H1 (cell line): ENCODE results near the gene PRR33. TPM values are rescaled to one million over a fixed set of nuclear protein-coding genes. Genes with fewer than 3 reads are reported as not detected.
"Not testable (repeated sequence)": the region's sequence is repeated elsewhere in the genome, so short reads cannot be mapped to it uniquely, and the experiment has no call there.

Source experiments
- CTCF ChIA-PET: fragments of 300-600 bp; sonication (Branson Sonifier 250); formaldehyde crosslinking; loops from one replicate; lab custom pipeline; 2021; ENCODE audit not compliant: partially characterized antibody; lab: Charles Lee
- POLR2A ChIA-PET: fragments of 300-600 bp; sonication (Branson Sonifier 250); formaldehyde crosslinking; loops from one replicate; lab custom pipeline; 2021; ENCODE audit warnings: inconsistent platforms; ENCODE audit not compliant: partially characterized antibody; lab: Charles Lee
- DNase-seq, 2 experiments: peaks; one replicate each; pipeline versions ENCODE4 v3.0.0 to v3.0.0-alpha.2; 2010 to 2022; ENCODE audit warnings: low spot score in 2 of 2, low read depth in 1 of 2, mixed read lengths in 1 of 2
- FAIRE-seq: peaks from 2 replicates; lab custom pipeline; 2011; peaks lifted over from hg19 to GRCh38; lab: Jason Lieb, UNC
- H2AFZ ChIP-seq: 2 replicates; pipeline ENCODE4 v1.8.1; 2012; ENCODE audit warnings: low read length, inconsistent platforms
- H2AK5ac ChIP-seq: 2 replicates; pipeline ENCODE4 v1.6.1; 2013; ENCODE audit warnings: low read depth, low read length
- H2BK120ac ChIP-seq: replicated peaks from 2 replicates; pipeline ENCODE3; 2013; ENCODE audit warnings: low read depth, low read length, inconsistent platforms
- H2BK12ac ChIP-seq: 2 replicates; pipeline ENCODE4 v1.6.1; 2013; ENCODE audit warnings: low read depth, low read length
- H2BK15ac ChIP-seq: 2 replicates; pipeline ENCODE4 v1.6.1; 2013; ENCODE audit warnings: low read length
- H2BK20ac ChIP-seq: 2 replicates; pipeline ENCODE4 v1.6.1; 2013; ENCODE audit warnings: low read length
- H2BK5ac ChIP-seq: 2 replicates; pipeline ENCODE4 v1.6.1; 2013; ENCODE audit warnings: low read depth, low read length
- H3K14ac ChIP-seq: 2 replicates; pipeline ENCODE4 v1.6.1; 2013; ENCODE audit warnings: inconsistent platforms; ENCODE audit not compliant: insufficient read length
- H3K18ac ChIP-seq: 2 replicates; pipeline ENCODE4 v1.6.1; 2013; ENCODE audit warnings: low read length; ENCODE audit errors: extremely low read depth
- H3K23ac ChIP-seq: 2 replicates; pipeline ENCODE4 v1.6.1; 2013; ENCODE audit warnings: inconsistent platforms; ENCODE audit not compliant: insufficient read length
- H3K23me2 ChIP-seq: 2 replicates; pipeline ENCODE4 v1.6.1; 2013; ENCODE audit warnings: low read depth, low read length
- H3K27ac ChIP-seq: 2 replicates; pipeline ENCODE4 v1.6.1; 2011; ENCODE audit warnings: low read depth, low read length, inconsistent platforms
- H3K27me3 ChIP-seq, 4 experiments: replicated peaks in 1 of 4; 1 replicate in 1 of 4; 2 replicates in 3 of 4; pipeline versions ENCODE4 v1.6.1 to v1.8.1; 2011 to 2013; ENCODE audit warnings: low read length in 3 of 4, mild to moderate bottlenecking in 3 of 4, inconsistent platforms in 2 of 4, mixed read lengths in 2 of 4, moderate library complexity in 1 of 4; ENCODE audit not compliant: control insufficient read depth in 3 of 4, insufficient read depth in 3 of 4; ENCODE audit errors: extremely low read depth in 1 of 4
- H3K36me3 ChIP-seq, 4 experiments: 2 replicates each; pipeline versions ENCODE4 v1.6.1 to v1.8.1; 2011 to 2013; ENCODE audit warnings: mild to moderate bottlenecking in 4 of 4, low read length in 3 of 4, moderate library complexity in 2 of 4, control low read depth in 1 of 4, inconsistent platforms in 1 of 4; ENCODE audit not compliant: insufficient read depth in 4 of 4, control insufficient read depth in 2 of 4
- H3K4ac ChIP-seq: replicated peaks from 2 replicates; pipeline ENCODE3; 2013; ENCODE audit warnings: low read length, low read depth, mixed read lengths, inconsistent platforms; ENCODE audit not compliant: insufficient read length
- H3K4me1 ChIP-seq, 4 experiments: replicated peaks in 1 of 4; 1 replicate in 1 of 4; 2 replicates in 3 of 4; pipeline versions ENCODE4 v1.6.1 to v1.8.1; 2011 to 2013; ENCODE audit warnings: low read length in 3 of 4, inconsistent platforms in 2 of 4, mixed read lengths in 1 of 4; ENCODE audit not compliant: insufficient read depth in 4 of 4, control insufficient read depth in 3 of 4
- H3K4me2 ChIP-seq, 2 experiments: 2 replicates each; pipeline versions ENCODE4 v1.6.1 to v1.8.1; 2011 to 2013; ENCODE audit warnings: low read depth in 2 of 2, low read length in 2 of 2, control low read depth in 1 of 2, inconsistent platforms in 1 of 2, mild to moderate bottlenecking in 1 of 2; ENCODE audit not compliant: insufficient read depth in 1 of 2
- H3K4me3 ChIP-seq, 4 experiments: fragments of 200-600, 300-600 bp in 1 of 4; sonication (generic), shearing (Covaris generic), sonication (Bioruptor Twin) in 1 of 4; 2 replicates each; pipeline versions ENCODE4 v1.5.1 to v1.8.1; 2011 to 2016; ENCODE audit warnings: low read length in 4 of 4, low read depth in 3 of 4, control low read depth in 2 of 4, inconsistent platforms in 2 of 4, mild to moderate bottlenecking in 2 of 4, mixed read lengths in 1 of 4, moderate library complexity in 1 of 4; ENCODE audit not compliant: insufficient read depth in 2 of 4; ENCODE audit errors: extremely low read depth in 1 of 4
- H3K56ac ChIP-seq: replicated peaks from 2 replicates; pipeline ENCODE3; 2013; ENCODE audit warnings: low read depth, mild to moderate bottlenecking, mixed read lengths, low read length, inconsistent platforms; ENCODE audit not compliant: insufficient read length
- H3K79me1 ChIP-seq: 2 replicates; pipeline ENCODE4 v1.6.1; 2013; ENCODE audit warnings: low read depth, low read length, control low read depth
- H3K79me2 ChIP-seq, 2 experiments: 2 replicates each; pipeline versions ENCODE4 v1.6.1 to v1.8.1; 2012 to 2013; ENCODE audit warnings: low read length in 2 of 2, mild to moderate bottlenecking in 2 of 2, inconsistent platforms in 1 of 2; ENCODE audit not compliant: insufficient read depth in 2 of 2, control insufficient read depth in 1 of 2
- H3K9ac ChIP-seq, 4 experiments: replicated peaks in 1 of 4; 1 replicate in 1 of 4; 2 replicates in 3 of 4; pipeline versions ENCODE4 v1.6.1 to v1.8.1; 2011 to 2013; ENCODE audit warnings: low read depth in 3 of 4, low read length in 3 of 4, control low read depth in 2 of 4, mild to moderate bottlenecking in 2 of 4, moderate library complexity in 2 of 4, inconsistent platforms in 1 of 4; ENCODE audit errors: extremely low read depth in 1 of 4
- H3K9me3 ChIP-seq, 2 experiments: 2 replicates each; pipeline versions ENCODE4 v1.6.1 to v1.8.1; 2012 to 2013; ENCODE audit warnings: mild to moderate bottlenecking in 2 of 2, moderate library complexity in 2 of 2, control low read depth in 1 of 2, inconsistent platforms in 1 of 2, low read depth in 1 of 2, low read length in 1 of 2, mixed read lengths in 1 of 2; ENCODE audit not compliant: insufficient read depth in 2 of 2
- H4K20me1 ChIP-seq, 2 experiments: replicated peaks in 1 of 2; 2 replicates each; pipeline versions ENCODE3 to v1.8.1; 2011 to 2013; ENCODE audit warnings: inconsistent platforms in 2 of 2, low read length in 2 of 2, mild to moderate bottlenecking in 1 of 2; ENCODE audit not compliant: insufficient read depth in 2 of 2, control insufficient read depth in 1 of 2
- H4K5ac ChIP-seq: 2 replicates; pipeline ENCODE4 v1.6.1; 2013; ENCODE audit warnings: low read length, low read depth, mixed read lengths, inconsistent platforms; ENCODE audit not compliant: insufficient read length
- H4K8ac ChIP-seq: 2 replicates; pipeline ENCODE4 v1.8.0; 2013; ENCODE audit warnings: mild to moderate bottlenecking, moderate library complexity, low read length, inconsistent platforms; ENCODE audit not compliant: insufficient read depth; ENCODE audit errors: extremely low read depth
- H4K91ac ChIP-seq: replicated peaks from 2 replicates; pipeline ENCODE3; 2013; ENCODE audit warnings: low read length, mixed read lengths, inconsistent platforms; ENCODE audit not compliant: insufficient read length
- WGBS, 2 experiments: shearing (Covaris generic) in 1 of 2; methylation state at CpG; one replicate each; pipeline versions ENCODE4 v1.1.6 to v1.1.7; 2013 to 2015; ENCODE audit warnings: low lambda C conversion rate in 2 of 2, mixed read lengths in 2 of 2, inconsistent platforms in 1 of 2, low coverage in 1 of 2, missing lambda C conversion rate in 1 of 2; ENCODE audit not compliant: insufficient replicate concordance in 2 of 2, insufficient coverage in 1 of 2, insufficient read length in 1 of 2; ENCODE audit errors: extremely low coverage in 1 of 2, missing lambda C conversion rate in 1 of 2; 5-methylcytosine and 5-hydroxymethylcytosine counted together
- polyA plus RNA-seq, 7 experiments: library from polyadenylated mRNA; depleted of rRNA in 3 of 7; stranded (reverse) in 5 of 7; unstranded in 2 of 7; fragments of >200 nt in 5 of 7; fragments of 200-250 nt in 2 of 7; gene quantifications; 1 replicate in 5 of 7; 2 replicates in 1 of 7; 4 replicates in 1 of 7; pipeline versions ENCODE4 v1.2.1 to v1.2.3, GENCODE V29; 2011 to 2013; ENCODE audit warnings: missing spikeins in 2 of 7, mixed read lengths in 2 of 7
- total RNA-seq: library from RNA; stranded (reverse); fragmentation: NEBNext Ultra II Directional; extraction: Animal tissue kit (Norgen Biotek cat#: 25700); gene quantifications from 2 replicates; pipeline ENCODE4 v1.2.1, GENCODE V29; 2021

PRR33 gene
- total and polyA plus RNA-seq, 2 of the 8 experiments (the other 6 are each of a cell fraction or from before 2014, with no cell fraction given), result 0.02 TPM; not detected in 1

DNA sequence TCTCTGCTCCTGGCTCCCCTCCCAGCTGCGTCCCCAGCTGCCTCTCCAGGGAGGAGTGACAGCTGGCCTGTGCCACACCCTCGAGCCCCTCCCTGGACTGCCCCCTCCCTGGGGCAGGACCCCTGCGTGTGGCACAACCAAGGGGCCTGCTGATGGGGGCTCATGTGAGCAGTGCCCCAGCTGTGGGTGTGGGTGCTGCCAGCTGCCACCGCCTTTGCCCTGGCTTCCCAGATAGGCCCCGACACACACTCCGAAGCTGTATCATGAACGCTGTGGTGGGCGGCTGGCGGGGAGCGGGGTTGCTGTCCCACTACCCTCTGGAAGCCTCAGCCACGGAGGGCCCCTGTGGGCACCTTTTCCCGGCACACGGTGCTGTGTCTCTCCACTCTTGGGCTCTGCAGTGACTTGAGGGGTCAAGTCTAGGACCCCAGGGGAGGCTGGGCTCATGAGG, 15.8 kb downstream of the PRR33 start:
- not testable (repeated sequence) for H3K4me2 ChIP-seq, H2AFZ ChIP-seq

More for the DNA sequence above, 15.8 kb downstream of the PRR33 start:
- H3K79me2 ChIP-seq, H2BK5ac ChIP-seq, H4K8ac ChIP-seq, FAIRE-seq, H3K4me1 ChIP-seq, H2BK12ac ChIP-seq, H3K56ac ChIP-seq, H3K27ac ChIP-seq, H2BK15ac ChIP-seq, H3K9ac ChIP-seq, H3K27me3 ChIP-seq, H3K14ac ChIP-seq, H3K4me3 ChIP-seq, H3K9me3 ChIP-seq, H3K18ac ChIP-seq, DNase-seq, H4K5ac ChIP-seq, H3K23me2 ChIP-seq, H3K36me3 ChIP-seq, H2BK120ac ChIP-seq, H3K79me1 ChIP-seq, H2AK5ac ChIP-seq, H4K91ac ChIP-seq, H3K23ac ChIP-seq, H4K20me1 ChIP-seq, H2BK20ac ChIP-seq, H3K4ac ChIP-seq: not testable (repeated sequence)
- ChIA-PET CTCF (interaction anchor here (0.6 to 5.5 kb wide), 45 partner anchors 9 to 578 kb away, joined by 3 to 156 read pairs (median 5); partner anchors contain the start of genes INS, LSP1, MRPL23 and PRR33), POLR2A (interaction anchor here (1.0 kb wide), 1 partner anchor 276 kb away, joined by 5 read pairs; no protein-coding TSS in a partner anchor)
- 100% methylated on average over 1 of the region's 13 CpGs; no CpG with 5 or more reads in 1 of the 2 experiments for WGBS, 2 experiments
